Osteocyte (in vitro differentiated cells): Measurements from ENCODE around the gene OPCML. TPM values are rescaled to one million over a fixed set of nuclear protein-coding genes. Genes with fewer than 3 reads are reported as not detected.

ENCODE experiments used
- DNase-seq: peaks from one replicate; pipeline ENCODE4 v3.0.0; 2021; ENCODE audit warnings: mixed read lengths; ENCODE audit not compliant: unreplicated experiment; ENCODE audit errors: extremely low spot score
- H3K27ac Mint-ChIP-seq: one replicate; pipeline ENCODE4 v1.8.0; 2021; ENCODE audit warnings: mild to moderate bottlenecking, mixed read lengths; ENCODE audit not compliant: unreplicated experiment
- H3K27me3 Mint-ChIP-seq: one replicate; pipeline ENCODE4 v1.8.0; 2021; ENCODE audit warnings: mixed read lengths; ENCODE audit not compliant: unreplicated experiment
- H3K36me3 Mint-ChIP-seq: one replicate; pipeline ENCODE4 v1.8.0; 2021; ENCODE audit warnings: mixed read lengths; ENCODE audit not compliant: unreplicated experiment
- H3K4me1 Mint-ChIP-seq: one replicate; pipeline ENCODE4 v1.8.0; 2021; ENCODE audit warnings: mixed read lengths; ENCODE audit not compliant: unreplicated experiment
- H3K4me3 Mint-ChIP-seq: one replicate; pipeline ENCODE4 v1.8.0; 2021; ENCODE audit warnings: mild to moderate bottlenecking, moderate library complexity, mixed read lengths; ENCODE audit not compliant: unreplicated experiment
- H3K9me3 Mint-ChIP-seq: one replicate; pipeline ENCODE4 v1.8.0; 2021; ENCODE audit warnings: mixed read lengths; ENCODE audit not compliant: unreplicated experiment
- CTCF ChIP-seq: fragments of 200-600 bp; sonication (generic); IDR thresholded peaks from 2 replicates; pipeline ENCODE4 v1.5.0; 2021; ENCODE audit warnings: antibody characterized with exemption, mild to moderate bottlenecking, moderate library complexity
- total RNA-seq: library from RNA; stranded (reverse); gene quantifications from 2 replicates; pipeline ENCODE4 v1.2.1, GENCODE V29; 2021

The OPCML gene
- total RNA-seq, 1 donor from 2014 or later = 0.11 TPM

- H3K4me1 Mint-ChIP-seq = no peaks in the 10 kb centered on the region
- H3K9me3 Mint-ChIP-seq = no peaks in the 10 kb centered on the region
- H3K4me3 Mint-ChIP-seq = no peak overlapping the region
- no peaks in the 10 kb centered on the region for H3K27me3 Mint-ChIP-seq
- DNase-seq = no peak
- TF ChIP-seq CTCF = no peak
- H3K36me3 Mint-ChIP-seq = no peaks in the 10 kb centered on the region
- H3K27ac Mint-ChIP-seq = no peak overlapping the region
Observed at GRCh38 chr11:132901638-132902471, 630.4 kb downstream of the OPCML start.

GRCh38 chr11:132898676-132899075, 633.6 kb downstream of the OPCML start:
- H3K27me3 Mint-ChIP-seq = no peaks in the 10 kb centered on the region
- no peak overlapping the region for H3K4me3 Mint-ChIP-seq
- no peaks in the 10 kb centered on the region for H3K4me1 Mint-ChIP-seq
- no peaks in the 10 kb centered on the region for H3K9me3 Mint-ChIP-seq
- DNase-seq = no peak
- TF ChIP-seq CTCF = no peak
- H3K36me3 Mint-ChIP-seq = no peaks in the 10 kb centered on the region
- no peak overlapping the region for H3K27ac Mint-ChIP-seq

GRCh38 chr11:132898021-132898420, 634.3 kb downstream of the OPCML start:
- no peaks in the 10 kb centered on the region for H3K9me3 Mint-ChIP-seq
- H3K4me1 Mint-ChIP-seq = no peaks in the 10 kb centered on the region
- TF ChIP-seq CTCF = no peak
- H3K4me3 Mint-ChIP-seq = no peak overlapping the region
- H3K36me3 Mint-ChIP-seq = no peaks in the 10 kb centered on the region
- DNase-seq = no peak
- no peaks in the 10 kb centered on the region for H3K27me3 Mint-ChIP-seq
- no peak overlapping the region for H3K27ac Mint-ChIP-seq

- Mint-ChIP-seq H3K4me1 (no peaks in the 10 kb centered on the region), H3K4me3 (no peak overlapping the region), H3K36me3 (no peaks in the 10 kb centered on the region), H3K27me3 (no peaks in the 10 kb centered on the region), H3K9me3 (no peaks in the 10 kb centered on the region), H3K27ac (no peak overlapping the region)
- no peak for TF ChIP-seq CTCF
- DNase-seq = no peak
Observed at GRCh38 chr11:132895340-132895739, 637.0 kb downstream of the OPCML start.

GRCh38 chr11:132894606-132895005, 637.7 kb downstream of the OPCML start:
- Mint-ChIP-seq H3K36me3 (no peaks in the 10 kb centered on the region), H3K4me3 (no peak overlapping the region), H3K9me3 (no peaks in the 10 kb centered on the region), H3K27me3 (no peaks in the 10 kb centered on the region), H3K4me1 (no peaks in the 10 kb centered on the region), H3K27ac (no peak overlapping the region)
- DNase-seq = no peak
- no peak for TF ChIP-seq CTCF
